ENCODE measurements around the gene NSF. TPM values are rescaled to one million over a fixed set of nuclear protein-coding genes. Genes with fewer than 3 reads are reported as not detected.

The NSF gene
- total and polyA plus RNA-seq, 2 donors (not counting 3 experiments of a cell fraction or from before 2014, with no cell fraction given) = 18.5 to 43.7 TPM

GRCh38 chr17:46772475-46773220 is 182.2 kb downstream of the NSF start:
- H3K4me2 ChIP-seq (ENCODE audit: insufficient read depth, low read length) = peak overlapping the region; percentile 4
- ChIA-PET POLR2A (no interaction called here), CTCF (interaction anchor here (1.3 kb wide), 1 partner anchor 9 kb away, joined by 3 read pairs; no protein-coding TSS in a partner anchor)
- H3K4me3 ChIP-seq (replicated peaks in 1 of 3; ENCODE audit: insufficient read depth in 1 of 3, low read depth in 1 of 3, low read length in 3 of 3) = no peak overlapping the region
- peak overlapping the region; percentile 62 for H2AFZ ChIP-seq (ENCODE audit: low read depth, low read length)
- H3K27ac ChIP-seq (ENCODE audit: insufficient read depth, low read depth, low read length) = no peak overlapping the region
- H3K9ac ChIP-seq (replicated peaks; ENCODE audit: extremely low read depth, insufficient read depth, low read length) = no peak overlapping the region
- no peaks in the 10 kb centered on the region for H3K9me3 ChIP-seq (replicated peaks; ENCODE audit: control insufficient read depth, insufficient read depth, low read length)
- peaks cover 2% of the 10 kb centered on the region for H3K4me1 ChIP-seq (ENCODE audit: control insufficient read depth, extremely low read depth, insufficient read depth, low read length)
- intact Hi-C loops (cut with micrococcal nuclease) (no loop called here), dilution Hi-C loops (cut with MboI; ENCODE audit: extremely low pct_ligation_motif_present, low sequenced_read_pairs) (no loop called here)
- no peak for FAIRE-seq
- BruUV-seq (replicated peaks) = no TSS peak
- H3K79me2 ChIP-seq (ENCODE audit: control insufficient read depth, insufficient read depth, low read length) = no peaks in the 10 kb centered on the region
- H3K9me1 ChIP-seq (replicated peaks; ENCODE audit: control insufficient read depth, extremely low read depth, insufficient read depth, low read length) = no peaks in the 10 kb centered on the region
- no peak for TF ChIP-seq JUN (IDR thresholded peaks at IDR 0.05; ENCODE audit: borderline replicate concordance, insufficient read depth, insufficient read length, low read depth)
- no peak for TF ChIP-seq POLR2A (IDR thresholded peaks at IDR 0.05; ENCODE audit: low read depth, low read length)
- TF ChIP-seq EZH2 (IDR thresholded peaks at IDR 0.05; ENCODE audit: borderline replicate concordance, low read depth, low read length, severe bottlenecking) = no peak
- TF ChIP-seq MYC (IDR thresholded peaks at IDR 0.05; ENCODE audit: low read depth, low read length) = no peak
- TF ChIP-seq POLR2AphosphoS5 (IDR thresholded peaks at IDR 0.05; ENCODE audit: insufficient read depth, low read depth, low read length) = no peak
- no peak for TF ChIP-seq GATA2 (IDR thresholded peaks at IDR 0.05; ENCODE audit: insufficient read depth, insufficient read length, low read depth, low read length)
- TF ChIP-seq, protein P1, sequence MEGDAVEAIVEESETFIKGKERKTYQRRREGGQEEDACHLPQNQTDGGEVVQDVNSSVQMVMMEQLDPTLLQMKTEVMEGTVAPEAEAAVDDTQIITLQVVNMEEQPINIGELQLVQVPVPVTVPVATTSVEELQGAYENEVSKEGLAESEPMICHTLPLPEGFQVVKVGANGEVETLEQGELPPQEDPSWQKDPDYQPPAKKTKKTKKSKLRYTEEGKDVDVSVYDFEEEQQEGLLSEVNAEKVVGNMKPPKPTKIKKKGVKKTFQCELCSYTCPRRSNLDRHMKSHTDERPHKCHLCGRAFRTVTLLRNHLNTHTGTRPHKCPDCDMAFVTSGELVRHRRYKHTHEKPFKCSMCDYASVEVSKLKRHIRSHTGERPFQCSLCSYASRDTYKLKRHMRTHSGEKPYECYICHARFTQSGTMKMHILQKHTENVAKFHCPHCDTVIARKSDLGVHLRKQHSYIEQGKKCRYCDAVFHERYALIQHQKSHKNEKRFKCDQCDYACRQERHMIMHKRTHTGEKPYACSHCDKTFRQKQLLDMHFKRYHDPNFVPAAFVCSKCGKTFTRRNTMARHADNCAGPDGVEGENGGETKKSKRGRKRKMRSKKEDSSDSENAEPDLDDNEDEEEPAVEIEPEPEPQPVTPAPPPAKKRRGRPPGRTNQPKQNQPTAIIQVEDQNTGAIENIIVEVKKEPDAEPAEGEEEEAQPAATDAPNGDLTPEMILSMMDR (IDR thresholded peaks at IDR 0.05; ENCODE audit: extremely low read depth in 1 of 2, insufficient read depth in 1 of 2, low read depth in 1 of 2, low read length in 2 of 2) = no peak
- TF ChIP-seq, protein P2, sequence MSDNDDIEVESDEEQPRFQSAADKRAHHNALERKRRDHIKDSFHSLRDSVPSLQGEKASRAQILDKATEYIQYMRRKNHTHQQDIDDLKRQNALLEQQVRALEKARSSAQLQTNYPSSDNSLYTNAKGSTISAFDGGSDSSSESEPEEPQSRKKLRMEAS (IDR thresholded peaks at IDR 0.05; ENCODE audit: insufficient read depth, insufficient read length) = no peak
- TF ChIP-seq FOS (IDR thresholded peaks at IDR 0.05; ENCODE audit: borderline replicate concordance, insufficient read depth, low read length) = no peak
- H4K20me1 ChIP-seq (replicated peaks; ENCODE audit: control insufficient read depth, extremely low read depth, insufficient read depth, low read length) = no peaks in the 10 kb centered on the region
- H3K36me3 ChIP-seq (ENCODE audit: control insufficient read depth in 2 of 2, extremely low read depth in 1 of 2, insufficient read depth in 2 of 2, low read length in 2 of 2) = no peaks in the 10 kb centered on the region
- DNase-seq (ENCODE audit: low read depth, low spot score) = no peak
- H3K27me3 ChIP-seq (ENCODE audit: control insufficient read depth in 2 of 2, insufficient read depth in 2 of 2, low read length in 2 of 2) = no peaks in the 10 kb centered on the region
